ENCODE results near the gene PTPRT. TPM values are rescaled to one million over a fixed set of nuclear protein-coding genes. Genes with fewer than 3 reads are reported as not detected.

Gene PTPRT
- polyA plus RNA-seq, 1 of the 3 experiments (the other 2 are of a cell fraction): not detected

GRCh38 chr20:43096931-43097260, 92.8 kb downstream of the PTPRT start:
- H3K9ac ChIP-seq: no peak overlapping the region
- H3K27me3 ChIP-seq (ENCODE audit: insufficient read depth): no peaks in the 10 kb centered on the region
- TF ChIP-seq FOXM1 (IDR thresholded peaks at IDR 0.05; ENCODE audit: low read depth): no peak
- no peak for TF ChIP-seq ELF1 (IDR thresholded peaks at IDR 0.05)
- TF ChIP-seq SIN3A (IDR thresholded peaks at IDR 0.05; ENCODE audit: borderline replicate concordance, low read depth, low read length): no peak
- no peak for TF ChIP-seq CHD2 (IDR thresholded peaks at IDR 0.05; ENCODE audit: low read length, partially characterized antibody)
- no peak for TF ChIP-seq TAF1 (IDR thresholded peaks at IDR 0.05; ENCODE audit: borderline replicate concordance, low read depth, low read length)
- TF ChIP-seq EP300 (IDR thresholded peaks at IDR 0.05; ENCODE audit: borderline replicate concordance in 1 of 2, low read depth in 1 of 2, low read length in 1 of 2): no peak
- TF ChIP-seq, protein P1, sequence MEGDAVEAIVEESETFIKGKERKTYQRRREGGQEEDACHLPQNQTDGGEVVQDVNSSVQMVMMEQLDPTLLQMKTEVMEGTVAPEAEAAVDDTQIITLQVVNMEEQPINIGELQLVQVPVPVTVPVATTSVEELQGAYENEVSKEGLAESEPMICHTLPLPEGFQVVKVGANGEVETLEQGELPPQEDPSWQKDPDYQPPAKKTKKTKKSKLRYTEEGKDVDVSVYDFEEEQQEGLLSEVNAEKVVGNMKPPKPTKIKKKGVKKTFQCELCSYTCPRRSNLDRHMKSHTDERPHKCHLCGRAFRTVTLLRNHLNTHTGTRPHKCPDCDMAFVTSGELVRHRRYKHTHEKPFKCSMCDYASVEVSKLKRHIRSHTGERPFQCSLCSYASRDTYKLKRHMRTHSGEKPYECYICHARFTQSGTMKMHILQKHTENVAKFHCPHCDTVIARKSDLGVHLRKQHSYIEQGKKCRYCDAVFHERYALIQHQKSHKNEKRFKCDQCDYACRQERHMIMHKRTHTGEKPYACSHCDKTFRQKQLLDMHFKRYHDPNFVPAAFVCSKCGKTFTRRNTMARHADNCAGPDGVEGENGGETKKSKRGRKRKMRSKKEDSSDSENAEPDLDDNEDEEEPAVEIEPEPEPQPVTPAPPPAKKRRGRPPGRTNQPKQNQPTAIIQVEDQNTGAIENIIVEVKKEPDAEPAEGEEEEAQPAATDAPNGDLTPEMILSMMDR (IDR thresholded peaks at IDR 0.05): no peak
- no peak for TF ChIP-seq GABPA (IDR thresholded peaks at IDR 0.05; ENCODE audit: low read depth)
- TF ChIP-seq USF2 (IDR thresholded peaks at IDR 0.05; ENCODE audit: borderline replicate concordance, low read depth, low read length): no peak
- no peak for TF ChIP-seq NFIC (IDR thresholded peaks at IDR 0.05; ENCODE audit: borderline replicate concordance)
- TF ChIP-seq GATA2 (CRISPR knock-in tag; IDR thresholded peaks at IDR 0.05): no peak
- no peak overlapping the region for H3K27ac ChIP-seq (ENCODE audit: low read depth in 2 of 2, low read length in 1 of 2)
- H3F3A ChIP-seq (replicated peaks; ENCODE audit: insufficient read depth): no peaks in the 10 kb centered on the region
- no peak overlapping the region for H2AFZ ChIP-seq (ENCODE audit: low read depth)
- H3K79me2 ChIP-seq (ENCODE audit: insufficient read depth): no peaks in the 10 kb centered on the region
- no peaks in the 10 kb centered on the region for H4K20me1 ChIP-seq (ENCODE audit: insufficient read depth)
- POLR2A ChIA-PET: no interaction called here
- H3K9me2 ChIP-seq: no peaks in the 10 kb centered on the region
- H3K4me1 ChIP-seq (ENCODE audit: control insufficient read depth in 1 of 2, insufficient read depth in 2 of 2, low read depth in 1 of 2, low read length in 1 of 2): peaks cover 0 to 7% of the 10 kb centered on the region in 2 experiments; a peak in 1 of 4 replicates
- 16% methylated on average over 5 of the region's 5 CpGs for WGBS (ENCODE audit: low lambda C conversion rate)
- no peaks in the 10 kb centered on the region for H3K36me3 ChIP-seq (replicated peaks in 1 of 2; ENCODE audit: control insufficient read depth in 1 of 2, insufficient read depth in 2 of 2, low read length in 1 of 2)
- no peak overlapping the region for H3K4me3 ChIP-seq (ENCODE audit: low read depth in 2 of 2, low read length in 1 of 2)
- no peak for DNase-seq
- no peaks in the 10 kb centered on the region for H3K9me3 ChIP-seq
- H3K4me2 ChIP-seq: no peak overlapping the region
- CTCF ChIA-PET: interaction anchor here (1.1 kb wide), 1 partner anchor 12 kb away, joined by 3 read pairs; no protein-coding TSS in a partner anchor

DNA sequence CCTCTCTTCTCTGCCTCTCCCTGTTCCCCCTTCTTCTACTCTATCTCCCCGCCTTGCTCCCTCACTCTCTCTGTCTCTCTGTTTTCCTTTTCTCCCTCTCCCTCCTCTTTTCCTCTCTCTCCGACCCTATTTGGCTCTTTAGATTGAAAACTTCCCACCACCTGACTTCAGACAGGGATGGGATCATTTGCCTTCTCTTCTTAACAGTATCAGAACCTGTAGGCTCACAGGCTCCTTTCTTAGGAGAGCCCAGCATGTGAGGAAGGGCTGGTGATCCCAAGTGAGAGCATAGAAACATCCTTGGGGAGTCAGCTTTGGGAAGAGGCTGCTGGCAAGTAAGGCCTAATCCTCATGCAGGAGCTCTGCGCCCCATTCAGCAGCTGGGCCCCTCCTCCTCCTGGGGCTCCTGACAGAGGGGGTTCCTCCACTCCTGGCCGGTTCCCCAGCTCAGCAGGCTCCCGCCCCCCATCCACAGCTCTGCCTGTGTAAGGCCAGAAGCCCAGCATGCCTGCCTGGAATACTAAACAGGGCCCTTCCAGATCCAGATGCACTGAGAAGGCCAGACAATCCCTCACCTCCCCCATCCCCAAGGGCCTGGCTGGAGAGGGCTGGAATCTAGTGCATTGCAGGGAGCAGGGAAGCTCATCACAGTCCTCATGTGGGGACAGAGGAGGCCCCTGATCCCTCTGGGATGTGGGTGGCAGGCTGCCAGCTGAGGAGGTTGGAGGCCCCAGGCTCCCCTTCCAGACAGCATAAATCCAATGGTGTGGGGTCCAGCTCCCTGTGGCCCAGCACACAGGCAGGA, 93.4 kb downstream of the PTPRT start:
- ChIA-PET POLR2A (no interaction called here), CTCF (interaction anchor here (1.1 kb wide), 1 partner anchor 13 kb away, joined by 3 read pairs; no protein-coding TSS in a partner anchor)
- Histone ChIP-seq H3K4me2 (no peak overlapping the region), H3K36me3 (replicated peaks in 1 of 2; ENCODE audit: control insufficient read depth in 1 of 2, insufficient read depth in 2 of 2, low read length in 1 of 2) (no peaks in the 10 kb centered on the region), H3K27me3 (ENCODE audit: insufficient read depth) (no peaks in the 10 kb centered on the region), H3F3A (replicated peaks; ENCODE audit: insufficient read depth) (no peaks in the 10 kb centered on the region), H3K27ac (ENCODE audit: low read depth in 2 of 2, low read length in 1 of 2) (no peak overlapping the region), H3K4me1 (ENCODE audit: control insufficient read depth in 1 of 2, insufficient read depth in 2 of 2, low read depth in 1 of 2, low read length in 1 of 2) (peaks cover 0 to 7% of the 10 kb centered on the region in 2 experiments; a peak in 1 of 4 replicates), H2AFZ (ENCODE audit: low read depth) (no peak overlapping the region), H3K79me2 (ENCODE audit: insufficient read depth) (no peaks in the 10 kb centered on the region), H4K20me1 (ENCODE audit: insufficient read depth) (no peaks in the 10 kb centered on the region), H3K9me3 (no peaks in the 10 kb centered on the region), H3K4me3 (ENCODE audit: low read depth in 2 of 2, low read length in 1 of 2) (no peak overlapping the region), H3K9ac (no peak overlapping the region), H3K9me2 (no peaks in the 10 kb centered on the region)
- DNase-seq: peak; percentile 49
- 6% methylated on average over 5 of the region's 5 CpGs for WGBS (ENCODE audit: low lambda C conversion rate)
- TF ChIP-seq, protein P1 (IDR thresholded peaks at IDR 0.05): no peak
- TF ChIP-seq NFIC (IDR thresholded peaks at IDR 0.05; ENCODE audit: borderline replicate concordance) (no peak), MXI1 (IDR thresholded peaks at IDR 0.05; ENCODE audit: low read depth, low read length) (no peak), FOXJ3 (CRISPR knock-in tag; IDR thresholded peaks at IDR 0.05) (no peak), ELF1 (IDR thresholded peaks at IDR 0.05) (no peak), IRF3 (IDR thresholded peaks at IDR 0.05; ENCODE audit: low read depth, low read length) (no peak), ZBTB33 (IDR thresholded peaks at IDR 0.05; ENCODE audit: borderline replicate concordance, low read depth) (no peak), RAD21 (IDR thresholded peaks at IDR 0.05; ENCODE audit: low read length) (no peak), TEAD4 (IDR thresholded peaks at IDR 0.05; ENCODE audit: borderline replicate concordance, insufficient read depth) (no peak)

All from SK-N-SH (cell line).